Measurements from ENCODE around the gene TAP1.
"Not testable (repeated sequence)": the region's sequence is repeated elsewhere in the genome, so short reads cannot be mapped to it uniquely, and the experiment has no call there.

Gene TAP1

GRCh38 chr6:32838114-32838958 lies 15.2 kb downstream of the TAP1 start, which contains the start of gene TAP2:
TSS of gene TAP2 (minus strand) at chr6:32838739. CDS start at chr6:32838233, 506 bp downstream.
- DNase-seq, result peak; percentile 90

GRCh38 chr6:32837651-32838113 lies 15.8 kb downstream of the TAP1 start:
- DNase-seq, result no peak

GRCh38 chr6:32836873-32837272 lies 16.6 kb downstream of the TAP1 start:
- no peak for DNase-seq

- no peak for DNase-seq
These were observed 18.2 kb downstream of the TAP1 start for GRCh38 chr6:32835167-32835893.

- DNase-seq, result no peak
These were observed 19.8 kb downstream of the TAP1 start for GRCh38 chr6:32833664-32834063.

- no peak for DNase-seq
These were observed 21.0 kb downstream of the TAP1 start for GRCh38 chr6:32832535-32832934.

- DNase-seq, result no peak
These were observed 22.6 kb downstream of the TAP1 start for GRCh38 chr6:32830936-32831335.

GRCh38 chr6:32830017-32830416 lies 23.5 kb downstream of the TAP1 start:
- DNase-seq, result no peak

GRCh38 chr6:32829495-32829894 lies 24.0 kb downstream of the TAP1 start:
- DNase-seq, result no peak

- DNase-seq, result no peak
These were observed 26.5 kb downstream of the TAP1 start for GRCh38 chr6:32827025-32827424.

- DNase-seq, result peak; percentile 7
These were observed 27.5 kb downstream of the TAP1 start for GRCh38 chr6:32825966-32826365.

- DNase-seq, result no peak
These were observed 33.8 kb downstream of the TAP1 start for GRCh38 chr6:32819729-32820128.

- DNase-seq, result no peak
These were observed 34.6 kb downstream of the TAP1 start for GRCh38 chr6:32818867-32819266.

GRCh38 chr6:32816746-32817204 lies 36.7 kb downstream of the TAP1 start, which contains the start of gene HLA-DOB:
TSS of gene HLA-DOB (minus strand) at chr6:32817002. CDS start at chr6:32816951, 51 bp downstream.
- DNase-seq, result no peak

- no peak for DNase-seq
These were observed 37.5 kb downstream of the TAP1 start for GRCh38 chr6:32815996-32816395.

- no peak for DNase-seq
These were observed 38.4 kb downstream of the TAP1 start for GRCh38 chr6:32815115-32815514.

GRCh38 chr6:32814145-32814544 lies 39.4 kb downstream of the TAP1 start:
- no peak for DNase-seq

- no peak for DNase-seq
These were observed 44.3 kb downstream of the TAP1 start for GRCh38 chr6:32809171-32809570.

GRCh38 chr6:32807020-32807580 lies 46.4 kb downstream of the TAP1 start:
- DNase-seq, result peak; percentile 7

- DNase-seq, result not testable (repeated sequence)
These were observed 48.1 kb downstream of the TAP1 start for GRCh38 chr6:32805404-32805803.

- no peak for DNase-seq
These were observed 50.1 kb downstream of the TAP1 start for GRCh38 chr6:32803416-32803815.

GRCh38 chr6:32799740-32800139 lies 53.8 kb downstream of the TAP1 start:
- no peak for DNase-seq

- no peak for DNase-seq
These were observed 54.3 kb downstream of the TAP1 start for GRCh38 chr6:32799168-32799567.
